ENCODE data around the gene NOC2L. TPM values are rescaled to one million over a fixed set of nuclear protein-coding genes. Genes with fewer than 3 reads are reported as not detected.
"Not testable (repeated sequence)": the region's sequence is repeated elsewhere in the genome, so short reads cannot be mapped to it uniquely, and the experiment has no call there.

The NOC2L gene
- total RNA-seq, 1 experiment from 2014 or later: 98.5 TPM

DNA sequence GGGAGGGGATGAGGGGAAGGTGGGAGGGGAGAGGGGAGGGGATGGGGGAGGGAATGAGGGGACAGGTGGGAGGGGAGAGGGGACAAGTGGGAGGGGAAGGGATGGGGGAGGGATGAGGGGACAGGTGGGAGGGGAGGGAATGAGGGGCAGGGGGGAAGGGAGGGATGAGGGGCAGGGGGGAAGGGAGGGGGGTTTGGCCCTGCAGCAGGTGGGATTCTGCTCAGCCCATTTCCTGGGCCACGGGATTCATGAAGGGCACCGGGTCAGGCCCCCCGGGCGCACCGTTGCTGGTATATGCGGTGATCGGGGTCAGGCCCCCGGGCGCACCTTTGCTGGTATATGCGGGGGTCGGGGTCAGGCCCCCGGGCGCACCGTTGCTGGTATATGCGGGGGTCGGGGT, 50.4 kb downstream of the NOC2L start:
- DNase-seq (ENCODE audit: extremely low read depth, low read depth): no peak

DNA sequence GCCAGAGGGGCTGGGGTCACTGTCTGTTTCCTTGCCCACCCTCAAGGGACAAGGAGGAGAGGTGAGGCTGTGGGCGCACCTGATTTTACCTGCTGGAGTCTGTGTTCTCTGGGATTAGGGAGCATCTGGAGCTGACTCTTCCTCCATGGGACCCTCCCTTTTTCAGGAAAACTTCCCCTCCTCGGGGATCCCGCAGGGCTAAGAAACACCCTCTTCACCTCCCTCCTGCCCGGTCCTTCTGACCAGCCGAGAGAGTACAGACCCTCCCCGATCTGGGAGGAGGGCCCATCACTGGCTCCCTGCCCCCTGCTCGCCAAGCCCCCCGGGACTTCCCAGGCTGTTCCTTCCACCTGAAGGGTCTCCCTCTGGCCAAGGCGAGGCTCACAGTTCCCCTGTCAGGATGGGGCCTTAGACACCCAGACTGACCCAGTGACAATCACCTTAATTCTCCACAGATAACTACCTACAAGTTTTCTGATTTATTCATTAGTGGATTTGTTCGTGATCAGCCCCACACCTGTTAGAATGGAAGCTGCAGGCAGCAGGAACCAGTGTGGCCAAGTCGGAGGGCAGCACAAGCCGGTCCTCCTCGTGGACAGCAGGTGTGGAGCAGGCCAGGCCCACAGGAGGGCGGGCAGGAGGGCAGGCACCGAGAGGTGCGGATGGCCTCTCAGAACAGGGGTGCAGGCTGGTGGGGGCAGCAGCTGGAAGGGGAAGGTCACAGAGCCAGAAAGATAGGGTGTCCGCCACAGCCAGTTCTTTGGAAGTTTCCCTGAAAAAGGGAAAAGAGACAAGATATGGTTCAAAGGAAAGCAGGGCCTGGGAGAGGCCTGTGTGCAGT, 51.2 kb downstream of the NOC2L start:
- DNase-seq (ENCODE audit: extremely low read depth, low read depth): no peak

DNA sequence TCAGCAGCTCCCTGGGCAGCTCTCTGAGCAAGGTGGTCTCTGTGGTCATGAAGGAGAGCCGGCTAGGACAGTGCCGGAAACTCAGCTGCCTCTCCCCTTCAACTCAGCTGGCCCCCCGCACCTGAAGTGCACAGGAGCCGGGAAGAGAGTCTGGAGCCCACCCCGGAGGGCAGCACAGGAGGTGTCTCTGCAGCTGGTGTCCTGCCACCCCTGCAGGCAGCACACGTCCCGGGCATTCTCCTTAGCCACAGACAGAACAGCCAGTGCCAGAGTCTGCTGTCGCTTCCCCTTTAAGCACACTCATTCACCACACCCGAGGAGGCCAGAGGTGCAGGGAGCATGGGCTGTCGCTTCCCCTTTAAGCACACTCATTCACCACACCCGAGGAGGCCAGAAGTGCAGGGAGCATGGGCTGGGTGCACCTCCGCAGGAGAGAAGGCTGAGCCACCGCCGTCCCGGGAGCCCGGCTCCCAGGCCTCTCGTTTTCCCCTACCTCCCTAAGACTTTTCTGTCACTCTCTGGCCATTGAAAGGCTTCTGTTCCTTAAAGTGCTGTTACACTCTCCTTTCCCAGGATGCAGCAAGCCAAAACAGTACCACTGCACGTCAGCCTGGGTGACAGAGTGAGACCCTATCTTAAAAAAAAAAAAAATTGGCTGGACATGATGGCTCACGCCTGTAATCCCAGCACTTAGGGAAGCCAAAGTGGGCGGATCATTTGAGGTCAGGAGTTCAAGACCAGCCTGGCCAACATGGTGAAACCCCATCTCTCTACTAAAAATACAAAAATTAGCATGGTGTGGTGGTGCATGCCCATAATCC, 52.2 kb downstream of the NOC2L start:
- no peak for DNase-seq (ENCODE audit: extremely low read depth, low read depth)

DNA sequence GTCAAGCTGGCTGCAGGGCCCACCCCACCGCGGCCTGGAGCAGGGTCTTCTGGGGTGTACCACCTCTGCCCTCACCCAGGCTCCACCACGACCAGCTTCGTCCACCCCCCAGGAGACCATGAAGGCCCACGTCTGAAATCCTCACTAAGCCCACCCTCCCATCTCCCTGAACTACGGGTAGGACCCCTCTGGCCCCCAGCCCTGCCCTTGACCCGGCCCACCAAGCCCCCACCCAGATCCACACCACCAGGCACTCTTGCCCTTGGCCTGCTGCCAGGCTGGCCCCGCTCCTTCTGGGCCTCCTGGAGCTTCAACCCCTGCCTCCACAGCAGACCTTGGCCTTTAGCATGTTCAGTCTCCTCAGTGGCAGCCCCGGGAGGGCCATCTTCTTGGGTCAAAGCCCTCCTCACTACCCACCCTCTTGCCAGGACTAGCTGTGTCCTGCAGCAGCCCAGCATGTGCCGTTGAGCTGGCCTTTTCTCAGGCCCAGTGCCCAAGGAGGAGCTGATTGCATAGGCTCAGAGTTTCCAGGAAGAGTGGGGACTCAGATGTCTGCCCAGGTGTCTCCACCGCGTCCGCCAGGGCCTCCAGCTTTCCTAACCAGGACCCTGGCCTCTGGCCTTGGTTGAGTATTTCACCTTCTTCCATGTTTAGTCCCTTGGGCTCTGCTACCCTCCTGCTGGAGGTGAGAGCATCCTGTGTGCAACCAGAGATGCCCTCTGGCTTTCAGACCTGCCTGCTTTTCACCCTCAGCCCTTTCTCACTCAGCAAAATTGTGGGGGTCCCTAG, 53.1 kb downstream of the NOC2L start:
- DNase-seq (ENCODE audit: extremely low read depth, low read depth): no peak

DNA sequence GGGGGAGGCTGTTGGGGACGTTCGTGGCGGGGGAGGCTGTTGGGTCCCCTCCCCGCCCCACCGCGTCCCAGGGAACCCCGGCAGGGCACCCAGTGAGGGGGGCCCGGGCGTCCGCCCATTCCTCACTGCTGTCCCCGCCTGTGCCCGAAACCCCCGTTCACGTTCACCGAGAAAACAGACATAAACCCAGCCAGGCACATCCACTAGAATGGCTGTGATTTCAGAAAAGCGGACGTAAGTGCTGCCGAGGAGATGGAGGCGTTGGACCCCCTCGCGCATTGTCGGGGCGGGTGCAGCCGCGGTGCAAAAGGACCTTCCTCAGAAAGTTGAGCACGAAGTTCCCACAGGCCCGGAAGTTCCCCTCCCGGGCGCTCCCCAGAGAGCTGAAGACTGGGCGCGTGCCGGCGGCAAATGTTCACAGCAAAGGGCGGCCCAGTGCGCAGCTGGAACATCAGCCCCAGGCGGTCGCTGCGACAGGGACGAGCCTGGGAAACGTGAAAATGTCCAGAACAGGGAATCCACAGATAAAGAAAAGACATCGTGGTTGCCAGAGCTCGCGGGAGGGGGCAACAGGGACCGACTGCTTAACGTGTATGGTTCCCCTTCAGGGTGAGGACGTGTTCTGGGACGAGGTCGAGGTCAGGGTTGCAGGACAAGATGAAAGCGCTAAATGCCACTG, 53.8 kb downstream of the NOC2L start:
- no peak for DNase-seq (ENCODE audit: extremely low read depth, low read depth)

DNA sequence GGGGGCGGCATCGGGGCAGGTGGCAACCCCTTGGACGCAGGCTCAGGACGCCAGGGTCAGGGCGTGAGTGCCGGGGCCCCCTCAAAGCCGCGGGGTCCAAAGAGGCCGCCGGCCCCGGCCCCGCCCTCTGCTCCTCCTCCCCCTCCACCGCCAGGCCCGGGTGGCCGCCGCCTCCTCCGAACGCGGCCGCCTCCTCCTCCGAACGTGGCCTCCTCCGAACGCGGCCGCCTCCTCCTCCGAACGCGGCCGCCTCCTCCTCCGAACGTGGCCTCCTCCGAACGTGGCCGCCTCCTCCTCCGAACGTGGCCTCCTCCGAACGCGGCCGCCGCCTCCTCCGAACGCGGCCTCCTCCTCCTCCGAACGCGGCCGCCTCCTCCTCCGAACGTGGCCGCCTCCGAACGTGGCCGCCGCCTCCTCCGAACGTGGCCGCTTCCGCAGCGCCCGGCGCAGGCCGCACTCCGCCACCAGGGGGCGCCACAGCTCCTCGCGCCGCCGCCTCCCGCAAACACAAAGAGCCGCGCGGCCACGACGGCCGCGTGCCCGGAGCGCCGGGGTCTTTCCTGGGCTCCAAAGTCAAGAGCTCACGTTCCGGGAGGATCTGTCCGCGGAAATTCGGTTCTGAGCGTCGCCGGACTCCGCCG, 54.6 kb downstream of the NOC2L start:
- DNase-seq (ENCODE audit: extremely low read depth, low read depth): peak; percentile 69

DNA sequence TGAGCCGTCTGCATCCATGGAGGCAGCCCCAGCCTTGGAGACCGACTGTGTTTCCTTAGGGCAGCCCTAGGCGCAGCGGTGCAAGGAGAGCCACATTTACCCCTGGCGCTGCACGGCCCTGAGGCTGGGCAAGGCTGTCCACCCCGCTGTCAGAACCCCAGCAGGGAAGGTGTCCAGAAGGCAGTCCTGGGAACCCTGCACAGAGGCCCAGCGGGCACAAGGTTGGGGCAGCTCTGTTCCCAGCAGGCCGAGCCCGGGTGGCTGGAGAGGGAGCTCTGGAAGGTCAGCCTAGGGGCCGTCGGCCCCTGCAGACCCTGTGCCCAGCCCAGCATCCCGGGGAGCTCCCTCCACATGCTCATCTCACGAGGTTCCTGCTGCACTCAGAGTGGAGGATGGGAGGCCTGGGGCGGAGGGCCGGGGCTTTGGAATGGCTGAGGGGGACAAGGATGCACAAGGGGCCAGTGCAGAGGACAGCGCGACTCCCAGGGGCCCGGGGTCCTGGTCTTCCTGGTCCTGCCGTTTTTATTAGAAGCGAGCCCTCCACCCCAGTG, 55.3 kb downstream of the NOC2L start:
- no peak for DNase-seq (ENCODE audit: extremely low read depth, low read depth)

DNA sequence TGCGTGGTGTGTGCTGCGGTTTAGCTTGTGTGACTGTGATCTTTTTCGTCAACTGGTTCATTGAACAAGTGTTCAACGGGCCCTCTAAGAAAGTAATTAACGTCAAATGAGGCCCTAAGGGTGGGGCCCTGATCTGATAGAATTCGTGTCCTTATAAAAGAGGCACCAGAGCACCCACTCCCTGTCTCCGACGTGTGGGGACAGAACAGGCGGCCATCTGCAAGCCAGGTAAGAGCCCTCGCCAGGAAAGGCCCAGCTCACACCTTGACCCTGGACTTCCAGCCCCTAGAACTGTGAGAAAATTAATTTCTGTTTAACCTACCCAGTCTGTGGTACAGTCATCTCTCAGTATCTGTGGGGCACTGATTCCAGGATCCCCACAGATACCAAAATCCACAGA, 55.8 kb downstream of the NOC2L start:
- no peak for DNase-seq (ENCODE audit: extremely low read depth, low read depth)

DNA sequence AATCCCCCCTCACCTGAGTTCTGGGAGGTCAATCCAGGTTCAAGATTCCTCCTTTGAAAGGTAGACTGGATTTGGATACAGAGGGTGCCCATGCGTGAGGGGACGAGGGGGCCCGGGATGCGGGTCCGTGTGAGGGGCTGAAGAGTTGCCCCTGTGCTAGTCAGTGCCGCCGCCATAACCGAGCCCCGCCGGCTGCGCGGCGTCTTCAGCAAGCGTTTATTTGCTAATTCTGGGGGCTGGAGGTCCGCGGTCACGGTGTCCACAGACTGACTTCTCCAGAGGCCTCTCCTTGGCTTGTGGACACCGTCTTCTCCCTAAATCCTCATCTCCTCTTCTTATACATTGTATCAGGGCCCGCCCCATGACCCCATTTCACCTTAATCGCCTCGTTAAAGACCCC, 56.3 kb downstream of the NOC2L start:
- no peak for DNase-seq (ENCODE audit: extremely low read depth, low read depth)

DNA sequence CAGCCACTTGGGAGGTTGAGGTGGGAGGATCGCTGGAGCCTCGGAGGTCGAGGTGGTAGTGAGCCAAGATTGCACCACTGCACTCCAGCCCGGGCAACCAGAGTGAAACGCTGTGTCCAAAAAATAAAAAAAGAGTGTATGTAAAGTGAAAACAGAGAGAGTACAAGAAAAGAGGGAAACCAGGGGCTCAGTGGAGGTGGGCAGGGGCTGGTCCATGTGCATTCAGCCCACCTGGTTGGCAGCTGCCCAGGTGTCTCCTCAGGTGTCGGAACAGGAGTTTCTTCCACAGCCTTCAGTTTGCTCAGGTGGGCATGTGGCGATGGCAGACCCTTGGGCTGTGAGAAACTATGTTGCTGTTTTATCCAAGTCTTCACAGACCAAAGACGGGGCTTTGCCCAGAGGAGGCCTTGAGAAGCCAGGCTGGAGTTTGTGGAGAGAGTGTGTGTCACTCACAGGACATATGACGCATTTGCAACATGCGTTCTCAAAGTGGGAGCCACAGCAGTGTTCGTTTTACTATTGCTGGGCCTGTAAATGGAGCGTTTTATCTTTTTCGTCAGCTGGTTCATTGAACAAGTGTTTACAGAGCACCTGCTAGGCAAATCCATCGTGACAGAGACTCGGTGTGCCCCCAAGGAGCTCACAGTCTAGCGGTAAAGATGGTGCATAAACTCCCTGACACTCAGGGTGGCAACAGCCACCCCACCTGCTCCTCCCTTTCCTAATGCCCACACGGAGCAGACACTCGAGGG, 57.8 kb downstream of the NOC2L start:
- DNase-seq (ENCODE audit: extremely low read depth, low read depth): no peak

DNA sequence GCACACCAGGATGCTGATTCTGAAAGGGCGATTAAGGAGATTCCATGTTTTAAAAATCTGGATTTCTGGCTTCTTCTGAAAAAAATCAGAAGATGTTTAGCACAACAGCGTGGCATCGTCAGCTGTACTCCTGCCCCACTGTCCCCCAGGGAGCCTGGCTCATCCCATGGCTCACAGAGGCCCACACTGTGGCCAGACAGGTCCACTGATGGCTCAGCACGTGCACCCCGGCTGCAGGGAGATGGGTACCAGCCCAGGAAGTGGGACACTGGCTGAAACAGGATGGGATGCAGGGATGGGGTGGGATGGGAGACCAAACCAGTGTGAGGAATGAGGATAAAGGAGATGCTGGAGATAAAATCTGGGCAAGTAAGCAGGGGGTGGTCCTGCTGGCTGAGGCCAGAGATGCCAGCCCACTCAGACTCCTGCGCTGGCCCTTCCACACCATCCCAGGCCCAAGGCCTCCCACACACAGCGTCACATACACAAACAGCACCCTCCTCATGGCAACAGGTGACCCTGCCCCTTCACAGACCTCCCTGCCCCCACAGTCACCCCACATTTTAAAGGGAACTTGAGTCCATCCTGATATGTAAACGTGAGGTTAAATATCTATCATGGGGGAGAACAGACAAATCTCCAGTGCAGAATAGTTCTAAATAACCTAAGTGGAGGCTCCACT, 59.3 kb downstream of the NOC2L start:
- no peak for DNase-seq (ENCODE audit: extremely low read depth, low read depth)

DNA sequence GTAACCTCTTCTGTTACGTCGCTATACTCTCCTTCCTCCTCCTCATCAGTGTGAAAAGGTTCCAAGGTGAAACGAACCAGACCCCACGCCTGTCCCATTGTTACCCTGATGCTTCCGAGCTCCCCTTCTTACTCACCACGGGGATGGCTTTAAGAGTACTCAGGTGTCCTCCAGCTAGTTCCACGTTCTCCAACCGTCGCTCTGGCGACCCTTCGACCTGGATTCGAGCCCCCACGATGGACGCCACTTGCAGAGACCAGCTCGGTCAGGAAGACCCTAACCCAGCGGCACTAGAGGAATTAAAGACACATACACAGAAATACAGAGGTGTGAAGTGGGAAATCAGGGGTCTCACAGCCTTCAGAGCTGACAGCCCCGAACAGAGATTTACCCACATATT, 61.1 kb downstream of the NOC2L start:
- DNase-seq (ENCODE audit: extremely low read depth, low read depth): not testable (repeated sequence)

DNA sequence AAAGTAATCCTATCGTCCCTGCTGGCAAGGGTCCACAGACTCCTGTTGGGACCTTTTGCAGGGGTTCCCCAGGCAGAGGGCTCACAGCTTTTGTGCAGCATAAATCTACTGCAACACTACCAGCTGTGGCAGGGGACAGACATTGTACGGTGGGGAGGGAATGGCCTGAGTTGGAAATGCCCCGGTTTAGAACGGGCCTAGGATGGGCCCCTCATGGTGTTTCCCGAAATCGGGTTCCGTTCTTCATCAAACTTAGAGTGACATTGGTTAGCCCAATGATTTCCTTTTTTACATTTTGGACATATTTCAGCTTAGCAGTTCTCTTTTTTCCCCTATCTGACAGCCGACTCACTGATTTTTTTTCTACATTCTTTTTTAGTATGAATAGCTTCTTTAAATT, 61.8 kb downstream of the NOC2L start:
- no peak for DNase-seq (ENCODE audit: extremely low read depth, low read depth)

Small RNAs within 50 kb of the gene (small RNA-seq; reads per million reads assigned to genes)
- 0 reads per million in 2 experiments for gene AL645608.3
- gene AL645608.4: 0 reads per million in 2 experiments

Other genes with a start within 250 kb of the NOC2L start
- gene SAMD11, start 35.3 kb downstream of the NOC2L start, total RNA-seq (2014; rRNA removed; shearing (Covaris generic)): 1.4 and 4.9 TPM in 2 replicates
- 7.2 and 10.1 TPM in 2 replicates for gene KLHL17, start 1.3 kb upstream of the NOC2L start, total RNA-seq (2014; rRNA removed; shearing (Covaris generic))
- gene PLEKHN1, start 7.2 kb upstream of the NOC2L start, total RNA-seq (2014; rRNA removed; shearing (Covaris generic)): 0.43 and 0.84 TPM in 2 replicates
- not detected in 2 replicates for gene PERM1, start 22.8 kb upstream of the NOC2L start, total RNA-seq (2014; rRNA removed; shearing (Covaris generic))
- 10.6 and 13.5 TPM in 2 replicates for gene HES4, start 40.8 kb upstream of the NOC2L start, total RNA-seq (2014; rRNA removed; shearing (Covaris generic))
- gene ISG15, start 54.2 kb upstream of the NOC2L start, total RNA-seq (2014; rRNA removed; shearing (Covaris generic)): 5.3 TPM in 2 replicates
- 37.8 and 48.0 TPM in 2 replicates for gene AGRN, start 60.9 kb upstream of the NOC2L start, total RNA-seq (2014; rRNA removed; shearing (Covaris generic))
- 0.20 TPM in 1 of 2 replicates, not detected in the other for gene RNF223, start 115.0 kb upstream of the NOC2L start, total RNA-seq (2014; rRNA removed; shearing (Covaris generic))
- gene C1orf159, start 156.8 kb upstream of the NOC2L start, total RNA-seq (2014; rRNA removed; shearing (Covaris generic)): 3.9 and 5.5 TPM in 2 replicates
- gene TTLL10, start 214.6 kb upstream of the NOC2L start, total RNA-seq (2014; rRNA removed; shearing (Covaris generic)): not detected in 2 replicates
- gene TNFRSF18, start 247.3 kb upstream of the NOC2L start, total RNA-seq (2014; rRNA removed; shearing (Covaris generic)): not detected in 2 replicates

Data from NCI-H460 (cell line).